H1 (cell line): ENCODE data around the gene RAB36. TPM values are rescaled to one million over a fixed set of nuclear protein-coding genes. Genes with fewer than 3 reads are reported as not detected.

ENCODE experiments used
- CBX5 ChIP-seq: fragments of 300-800, 300-1000 bp; sonication (generic); IDR thresholded peaks from 2 replicates; pipeline ENCODE4 v1.7.1; 2016; ENCODE audit warnings: antibody characterized with exemption, low read length, low read depth
- CTBP2 ChIP-seq: IDR thresholded peaks from 2 replicates; pipeline ENCODE4 v1.7.0; 2011; ENCODE audit warnings: borderline replicate concordance, mild to moderate bottlenecking, moderate library complexity, mixed read lengths, low read length; ENCODE audit not compliant: insufficient read depth, insufficient read length
- CTCF ChIP-seq, 3 experiments: IDR thresholded peaks; 1 replicate in 2 of 3; 2 replicates in 1 of 3; pipeline versions ENCODE4 v1.5.1 to v1.6.1; 2011; ENCODE audit warnings: low read length in 3 of 3, mild to moderate bottlenecking in 3 of 3, inconsistent platforms in 2 of 3, low read depth in 1 of 3, moderate library complexity in 1 of 3; ENCODE audit not compliant: insufficient read depth in 1 of 3; ENCODE audit errors: control extremely low read depth in 1 of 3
- GTF2F1 ChIP-seq: IDR thresholded peaks from 2 replicates; pipeline ENCODE4 v1.6.1; 2012; ENCODE audit warnings: low read depth, low read length, improper control_type of control experiment, borderline replicate concordance
- MAFK ChIP-seq: IDR thresholded peaks from 2 replicates; pipeline ENCODE4 v1.6.1; 2012; ENCODE audit warnings: low read depth, mild to moderate bottlenecking, improper control_type of control experiment, low read length
- SAP30 ChIP-seq: fragments of 300-600 bp; sonication (generic); IDR thresholded peaks from 2 replicates; pipeline ENCODE4 v1.7.1; 2012; ENCODE audit warnings: low read length, moderate library complexity, mild to moderate bottlenecking, inconsistent platforms; ENCODE audit not compliant: insufficient read depth, insufficient replicate concordance
- SIX5 ChIP-seq: IDR thresholded peaks from 2 replicates; pipeline ENCODE4 v1.6.1; 2011; ENCODE audit warnings: mild to moderate bottlenecking, low read depth, low read length
- polyA plus RNA-seq, 7 experiments: library from polyadenylated mRNA; depleted of rRNA in 3 of 7; stranded (reverse) in 5 of 7; unstranded in 2 of 7; fragments of >200 nt in 5 of 7; fragments of 200-250 nt in 2 of 7; gene quantifications; 1 replicate in 5 of 7; 2 replicates in 1 of 7; 4 replicates in 1 of 7; pipeline versions ENCODE4 v1.2.1 to v1.2.3, GENCODE V29; 2011 to 2013; ENCODE audit warnings: missing spikeins in 2 of 7, mixed read lengths in 2 of 7
- total RNA-seq: library from RNA; stranded (reverse); fragmentation: NEBNext Ultra II Directional; extraction: Animal tissue kit (Norgen Biotek cat#: 25700); gene quantifications from 2 replicates; pipeline ENCODE4 v1.2.1, GENCODE V29; 2021

RAB36 gene
- total and polyA plus RNA-seq, 2 of the 8 experiments (the other 6 are each of a cell fraction or from before 2014, with no cell fraction given), result 1.0 to 1.5 TPM

- no peak for TF ChIP-seq MAFK
- no peak for TF ChIP-seq CTBP2
- TF ChIP-seq GTF2F1, result no peak
- no peak for TF ChIP-seq SAP30
- no peak for TF ChIP-seq CBX5
- TF ChIP-seq SIX5, result no peak
- TF ChIP-seq CTCF (IDR thresholded peaks at IDR 0.05; ENCODE audit: control extremely low read depth in 1 of 3, insufficient read depth in 1 of 3, low read depth in 1 of 3, low read length in 3 of 3), result no peak
Observed at GRCh38 chr22:23187871-23188700, 42.8 kb downstream of the RAB36 start (continued).
